Mucosa of descending colon (tissue), 3 donors: ENCODE measurements around the gene TOMM22. TPM values are rescaled to one million over a fixed set of nuclear protein-coding genes. Genes with fewer than 3 reads are reported as not detected.

Experiments used
- ATAC-seq: fragments of 200-7000 bp; cut with Tn5 transposase; one replicate; pipeline ENCODE4 v1.9.1; 2020; ENCODE audit warnings: mild to moderate bottlenecking, moderate library complexity
- DNase-seq, 3 donors: peaks; one replicate each; pipeline ENCODE4 v3.0.0-alpha.2; 2020
- H3K36me3 ChIP-seq: fragments of 200-600 bp; one replicate; pipeline ENCODE4 v1.8.0; 2021; ENCODE audit warnings: low read depth, mild to moderate bottlenecking
- H3K4me1 ChIP-seq: fragments of 200-600 bp; one replicate; pipeline ENCODE4 v1.8.0; 2021; ENCODE audit warnings: low read depth, mild to moderate bottlenecking
- H3K4me3 ChIP-seq: fragments of 200-600 bp; one replicate; pipeline ENCODE4 v1.8.0; 2021; ENCODE audit warnings: mild to moderate bottlenecking
- H3K9me3 ChIP-seq: fragments of 200-600 bp; one replicate; pipeline ENCODE4 v1.8.0; 2021; ENCODE audit warnings: mild to moderate bottlenecking
- CTCF ChIP-seq: fragments of 200-600 bp; IDR thresholded peaks from one replicate; pipeline ENCODE4 v1.8.0; 2022; ENCODE audit warnings: antibody characterized with exemption, mild to moderate bottlenecking
- intact Hi-C, 2 donors: fragments of 100-400 bp; cut with DNase I in 1 of 2; cut with micrococcal nuclease in 1 of 2; formaldehyde crosslinking; loops; one replicate each; pipeline versions ENCODE4 v1.11.0 to v1.11.1; 2022; cut with DNase I, micrococcal nuclease
- total RNA-seq, 3 donors: library from RNA; stranded (reverse); fragmentation: NEBNext Ultra II Directional in 2 of 3; extraction: Animal tissue kit (Norgen Biotek cat#: 25700) in 2 of 3; gene quantifications; one replicate each; pipeline versions ENCODE4 v1.2.1 to v1.2.4, GENCODE V29; 2021 to 2023
- donor health status: DM: no; HTN: no; CAD: no; lungs with moderate emphysema.
- donor health status: DM: no; HTN: no; CAD: no.
- donor health status: DM: no; HTN: yes; CAD: no.

TOMM22 gene
- total RNA-seq, 3 donors from 2014 or later, result 64.5 to 84.4 (median 72.4) TPM

- peak; percentile 97 to 99 (median 98) for DNase-seq
- Histone ChIP-seq H3K4me3 (peak within 1 kb of the TSS; percentile 66), H3K4me1 (peaks cover 47% of the 10 kb centered on the region), H3K9me3 (no peaks in the 10 kb centered on the region), H3K36me3 (no peaks in the 10 kb centered on the region)
- no peak for TF ChIP-seq CTCF
- intact Hi-C loops, result no loop called here
- ATAC-seq, result peak; percentile 76
These were observed 19.3 kb downstream of the TOMM22 start, which contains the start of gene JOSD1 for GRCh38 chr22:38700789-38701628. Gene JOSD1 (minus strand): TSS chr22:38700943. CDS start chr22:38699987, 956 bp downstream.

- no peak for DNase-seq
- Histone ChIP-seq H3K4me1 (peaks cover 34% of the 10 kb centered on the region), H3K36me3 (no peaks in the 10 kb centered on the region), H3K4me3 (no peak overlapping the region), H3K9me3 (no peaks in the 10 kb centered on the region)
- no peak for ATAC-seq
- intact Hi-C loops, result no loop called here
- TF ChIP-seq CTCF, result no peak
These were observed 23.0 kb downstream of the TOMM22 start for GRCh38 chr22:38704654-38705234.

GRCh38 chr22:38705235-38706100, 23.7 kb downstream of the TOMM22 start, which contains the start of gene GTPBP1:
Gene GTPBP1 (plus strand): TSS chr22:38705944. CDS start chr22:38705956, 12 bp downstream.
- DNase-seq (peak; percentile 94 to 100 (median 98)), ATAC-seq (peak; percentile 82)
- peak; percentile 12 for TF ChIP-seq CTCF
- H3K4me3 ChIP-seq, result peak within 1 kb of the TSS; percentile 100
- H3K36me3 ChIP-seq, result no peaks in the 10 kb centered on the region
- no peaks in the 10 kb centered on the region for H3K9me3 ChIP-seq
- peaks cover 34% of the 10 kb centered on the region for H3K4me1 ChIP-seq
- intact Hi-C loops, result no loop called here

GRCh38 chr22:38706101-38706900, 24.5 kb downstream of the TOMM22 start:
- ATAC-seq, result peak; percentile 19
- Histone ChIP-seq H3K36me3 (no peaks in the 10 kb centered on the region), H3K9me3 (no peaks in the 10 kb centered on the region), H3K4me3 (peak overlapping the region; percentile 100), H3K4me1 (peaks cover 34% of the 10 kb centered on the region)
- peak; percentile 71 to 78 (median 76) for DNase-seq
- TF ChIP-seq CTCF, result no peak
- intact Hi-C loops, result no loop called here

- Histone ChIP-seq H3K9me3 (no peaks in the 10 kb centered on the region), H3K36me3 (no peaks in the 10 kb centered on the region), H3K4me1 (peaks cover 31% of the 10 kb centered on the region), H3K4me3 (peak overlapping the region; percentile 100)
- no peak for TF ChIP-seq CTCF
- ATAC-seq (no peak), DNase-seq (no peak)
- intact Hi-C loops, result no loop called here
These were observed 25.1 kb downstream of the TOMM22 start for GRCh38 chr22:38706901-38707195.
